K562 (cell line): Measurements from ENCODE around the gene MAPKAPK2. TPM values are rescaled to one million over a fixed set of nuclear protein-coding genes. Genes with fewer than 3 reads are reported as not detected.

Experiments used
- ARID3A ChIP-seq: IDR thresholded peaks from 2 replicates; pipeline ENCODE4 v1.6.1; 2012; ENCODE audit warnings: low read depth, low read length, improper control_type of control experiment, borderline replicate concordance
- ARNT ChIP-seq, 2 experiments: fragments of 450-650 bp; IDR thresholded peaks; 2 replicates each; pipeline ENCODE4 v1.6.1; 2016; ENCODE audit warnings: mild to moderate bottlenecking in 1 of 2
- ERF ChIP-seq: fragments of 450-650 bp; formaldehyde crosslinking; IDR thresholded peaks from 2 replicates; pipeline ENCODE4 v1.4.0; 2020; ENCODE audit warnings: mild to moderate bottlenecking, mixed read lengths
- MCM3 ChIP-seq: fragments of 450-650 bp; IDR thresholded peaks from 2 replicates; pipeline ENCODE4 v1.6.1; 2016
- OTX1 ChIP-seq: fragments of 450-650 bp; formaldehyde crosslinking; IDR thresholded peaks from 2 replicates; pipeline ENCODE4 v1.4.0; 2022; ENCODE audit warnings: mild to moderate bottlenecking
- SIN3A ChIP-seq, 2 experiments: fragments of 150-350 bp in 1 of 2; IDR thresholded peaks; 2 replicates each; pipeline ENCODE4 v1.6.1; 2011 to 2016; ENCODE audit warnings: borderline replicate concordance in 2 of 2, low read depth in 2 of 2, low read length in 2 of 2, mild to moderate bottlenecking in 2 of 2, moderate library complexity in 2 of 2; ENCODE audit not compliant: control insufficient read depth in 1 of 2
- SIRT6 ChIP-seq: IDR thresholded peaks from one replicate; pipeline ENCODE4 v1.6.1; 2012; ENCODE audit warnings: low read depth, mild to moderate bottlenecking, control low read depth, inconsistent platforms, low read length, moderate library complexity
- SP2 ChIP-seq: IDR thresholded peaks from 2 replicates; pipeline ENCODE4 v1.6.1; 2011; ENCODE audit warnings: mild to moderate bottlenecking, low read depth, low read length, moderate library complexity; ENCODE audit not compliant: poor library complexity, severe bottlenecking; ENCODE audit errors: extremely low read depth
- STAT5A ChIP-seq: IDR thresholded peaks from 2 replicates; pipeline ENCODE4 v1.6.1; 2012; ENCODE audit warnings: low read length, inconsistent platforms, borderline replicate concordance
- TCF3 ChIP-seq: sonication (generic); formaldehyde crosslinking; IDR thresholded peaks from 2 replicates; pipeline ENCODE4 v1.4.0; 2020; ENCODE audit warnings: mild to moderate bottlenecking, missing genetic modification reagents
- ZBTB1 ChIP-seq: sonication (generic); formaldehyde crosslinking; IDR thresholded peaks from 2 replicates; pipeline ENCODE4 v1.8.1; 2023; ENCODE audit warnings: missing genetic modification reagents, low read depth, mild to moderate bottlenecking, borderline replicate concordance
- ZBTB33 ChIP-seq: sonication (generic); formaldehyde crosslinking; IDR thresholded peaks from 2 replicates; pipeline ENCODE4 v1.8.1; 2023; ENCODE audit warnings: mild to moderate bottlenecking, missing genetic modification reagents
- ZNF239 ChIP-seq: fragments of 250-450 bp; sonication (Bioruptor Pico); IDR thresholded peaks from 2 replicates; pipeline ENCODE4 v1.4.0; 2020; ENCODE audit warnings: mild to moderate bottlenecking
- ZNF511 ChIP-seq: sonication (generic); formaldehyde crosslinking; IDR thresholded peaks from 2 replicates; pipeline ENCODE4 v1.8.0; 2022; ENCODE audit warnings: mild to moderate bottlenecking, missing genetic modification reagents
- polyA plus RNA-seq, 8 experiments: library from polyadenylated mRNA; depleted of rRNA in 4 of 8; stranded (reverse) in 5 of 8; unstranded in 3 of 8; fragments of >200 nt; fragmentation: Nextera tagmentation in 2 of 8; fragmentation: Illumina TruSeq in 1 of 8; extraction: Ambion mirVana in 2 of 8; extraction: Trizol in 1 of 8; gene quantifications; 2 replicates each; pipeline versions ENCODE4 v1.2.1 to v1.2.3, GENCODE V29; 2011 to 2014; ENCODE audit warnings: inconsistent platforms in 1 of 8, missing spikeins in 1 of 8
- total RNA-seq, 7 experiments: library from RNA; depleted of rRNA in 6 of 7; stranded (reverse); fragments of >200 nt in 6 of 7; fragmentation: Illumina TruSeq in 2 of 7; extraction: Trizol in 2 of 7; gene quantifications; 2 replicates each; pipeline versions ENCODE4 v1.2.1 to v1.2.3, GENCODE V29; 2011 to 2021; ENCODE audit warnings: low replicate concordance in 1 of 7
- TF ChIP-seq, protein P1 (sequence below): fragments of 250-450 bp; sonication (Bioruptor Pico); IDR thresholded peaks from 2 replicates; pipeline ENCODE4 v1.4.0; 2020; ENCODE audit warnings: mild to moderate bottlenecking, moderate library complexity, borderline replicate concordance
- TF ChIP-seq, protein P2 (sequence below): fragments of 450-650 bp; IDR thresholded peaks from 2 replicates; pipeline ENCODE4 v1.6.1; 2016; ENCODE audit warnings: mild to moderate bottlenecking
- TF ChIP-seq, protein P3 (sequence below): fragments of 450-650 bp; formaldehyde crosslinking; conservative IDR thresholded peaks from 2 replicates; pipeline ENCODE4 v1.4.0; 2022; ENCODE audit warnings: mild to moderate bottlenecking, missing genetic modification characterization

The MAPKAPK2 gene
- total and polyA plus RNA-seq, 9 of the 15 experiments (the other 6 are each of a cell fraction or from before 2014, with no cell fraction given) = 0.63 to 94.2 (median 52.1) TPM

- TF ChIP-seq ARID3A (no peak), STAT5A (no peak), ZNF239 (CRISPR knock-in tag) (no peak), ZBTB1 (CRISPR knock-in tag) (no peak), OTX1 (CRISPR knock-in tag) (no peak), TCF3 (no peak), ZBTB33 (CRISPR knock-in tag) (no peak), ERF (CRISPR knock-in tag) (no peak), SIRT6 (no peak), MCM3 (no peak), ARNT (IDR thresholded peaks at IDR 0.05) (no peak), SIN3A (IDR thresholded peaks at IDR 0.05; ENCODE audit: borderline replicate concordance in 2 of 2, control insufficient read depth in 1 of 2, low read depth in 2 of 2, low read length in 2 of 2) (peak; percentile 27 to 46; a peak in 2 of 4 replicates), ZNF511 (no peak), SP2 (no peak)
- TF ChIP-seq, protein P1, sequence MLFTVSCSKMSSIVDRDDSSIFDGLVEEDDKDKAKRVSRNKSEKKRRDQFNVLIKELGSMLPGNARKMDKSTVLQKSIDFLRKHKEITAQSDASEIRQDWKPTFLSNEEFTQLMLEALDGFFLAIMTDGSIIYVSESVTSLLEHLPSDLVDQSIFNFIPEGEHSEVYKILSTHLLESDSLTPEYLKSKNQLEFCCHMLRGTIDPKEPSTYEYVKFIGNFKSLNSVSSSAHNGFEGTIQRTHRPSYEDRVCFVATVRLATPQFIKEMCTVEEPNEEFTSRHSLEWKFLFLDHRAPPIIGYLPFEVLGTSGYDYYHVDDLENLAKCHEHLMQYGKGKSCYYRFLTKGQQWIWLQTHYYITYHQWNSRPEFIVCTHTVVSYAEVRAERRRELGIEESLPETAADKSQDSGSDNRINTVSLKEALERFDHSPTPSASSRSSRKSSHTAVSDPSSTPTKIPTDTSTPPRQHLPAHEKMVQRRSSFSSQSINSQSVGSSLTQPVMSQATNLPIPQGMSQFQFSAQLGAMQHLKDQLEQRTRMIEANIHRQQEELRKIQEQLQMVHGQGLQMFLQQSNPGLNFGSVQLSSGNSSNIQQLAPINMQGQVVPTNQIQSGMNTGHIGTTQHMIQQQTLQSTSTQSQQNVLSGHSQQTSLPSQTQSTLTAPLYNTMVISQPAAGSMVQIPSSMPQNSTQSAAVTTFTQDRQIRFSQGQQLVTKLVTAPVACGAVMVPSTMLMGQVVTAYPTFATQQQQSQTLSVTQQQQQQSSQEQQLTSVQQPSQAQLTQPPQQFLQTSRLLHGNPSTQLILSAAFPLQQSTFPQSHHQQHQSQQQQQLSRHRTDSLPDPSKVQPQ (CRISPR knock-in tag) = no peak
- TF ChIP-seq, protein P2, sequence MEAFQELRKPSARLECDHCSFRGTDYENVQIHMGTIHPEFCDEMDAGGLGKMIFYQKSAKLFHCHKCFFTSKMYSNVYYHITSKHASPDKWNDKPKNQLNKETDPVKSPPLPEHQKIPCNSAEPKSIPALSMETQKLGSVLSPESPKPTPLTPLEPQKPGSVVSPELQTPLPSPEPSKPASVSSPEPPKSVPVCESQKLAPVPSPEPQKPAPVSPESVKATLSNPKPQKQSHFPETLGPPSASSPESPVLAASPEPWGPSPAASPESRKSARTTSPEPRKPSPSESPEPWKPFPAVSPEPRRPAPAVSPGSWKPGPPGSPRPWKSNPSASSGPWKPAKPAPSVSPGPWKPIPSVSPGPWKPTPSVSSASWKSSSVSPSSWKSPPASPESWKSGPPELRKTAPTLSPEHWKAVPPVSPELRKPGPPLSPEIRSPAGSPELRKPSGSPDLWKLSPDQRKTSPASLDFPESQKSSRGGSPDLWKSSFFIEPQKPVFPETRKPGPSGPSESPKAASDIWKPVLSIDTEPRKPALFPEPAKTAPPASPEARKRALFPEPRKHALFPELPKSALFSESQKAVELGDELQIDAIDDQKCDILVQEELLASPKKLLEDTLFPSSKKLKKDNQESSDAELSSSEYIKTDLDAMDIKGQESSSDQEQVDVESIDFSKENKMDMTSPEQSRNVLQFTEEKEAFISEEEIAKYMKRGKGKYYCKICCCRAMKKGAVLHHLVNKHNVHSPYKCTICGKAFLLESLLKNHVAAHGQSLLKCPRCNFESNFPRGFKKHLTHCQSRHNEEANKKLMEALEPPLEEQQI = no peak
- TF ChIP-seq, protein P3, sequence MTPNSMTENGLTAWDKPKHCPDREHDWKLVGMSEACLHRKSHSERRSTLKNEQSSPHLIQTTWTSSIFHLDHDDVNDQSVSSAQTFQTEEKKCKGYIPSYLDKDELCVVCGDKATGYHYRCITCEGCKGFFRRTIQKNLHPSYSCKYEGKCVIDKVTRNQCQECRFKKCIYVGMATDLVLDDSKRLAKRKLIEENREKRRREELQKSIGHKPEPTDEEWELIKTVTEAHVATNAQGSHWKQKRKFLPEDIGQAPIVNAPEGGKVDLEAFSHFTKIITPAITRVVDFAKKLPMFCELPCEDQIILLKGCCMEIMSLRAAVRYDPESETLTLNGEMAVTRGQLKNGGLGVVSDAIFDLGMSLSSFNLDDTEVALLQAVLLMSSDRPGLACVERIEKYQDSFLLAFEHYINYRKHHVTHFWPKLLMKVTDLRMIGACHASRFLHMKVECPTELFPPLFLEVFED = no peak
Measured at GRCh38 chr1:206685334-206685768, 646 bp downstream of the MAPKAPK2 start (continued).
